Activated CD4-positive, alpha-beta T cell treated with anti-CD3 and anti-CD28 coated beads, Interleukin-2, amount 50 U/mL, for 1 hour (primary cell): ENCODE data around the gene TRAM2.

Experiments
- DNase-seq: peaks from one replicate; pipeline ENCODE4 v3.0.0-alpha.2; 2020

TRAM2 gene

DNA sequence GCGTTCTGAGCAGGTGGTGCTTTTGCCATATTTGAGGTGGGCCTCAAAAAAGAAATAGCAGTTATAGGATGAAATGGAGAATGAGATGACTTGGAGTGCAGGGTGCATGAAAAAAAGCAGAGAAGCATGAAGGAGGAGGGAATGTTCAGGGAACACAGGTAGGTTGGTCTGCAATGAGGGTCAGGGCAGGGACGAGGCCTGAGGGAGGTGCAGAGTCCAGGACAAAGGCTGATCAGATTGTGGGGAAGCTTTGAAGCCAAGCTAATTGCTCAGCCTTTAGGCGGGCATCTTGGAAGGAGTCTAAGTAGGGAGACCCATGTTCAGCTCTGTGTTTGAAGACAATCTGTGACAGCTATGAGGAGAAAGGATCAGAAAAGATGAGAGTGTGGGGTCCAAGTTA is 12.0 kb downstream of the TRAM2 start:
- DNase-seq = no peak

DNA sequence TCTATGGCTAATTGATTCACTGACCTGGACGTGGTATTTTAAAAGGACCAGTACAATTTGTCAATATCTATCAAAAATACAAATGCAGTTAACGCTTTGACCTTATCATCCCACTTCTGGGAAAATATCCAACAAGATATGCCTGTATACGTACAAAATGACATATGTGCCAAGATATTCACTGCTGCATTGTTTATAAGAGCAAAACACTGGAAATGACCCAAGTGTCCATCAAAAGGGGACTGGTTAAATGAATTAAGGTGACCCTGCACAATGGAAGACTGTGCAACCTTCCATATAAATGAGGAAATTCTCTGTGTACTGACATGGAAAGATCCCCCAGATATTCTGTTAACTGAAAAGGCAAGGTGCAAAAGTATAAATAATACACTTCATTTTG is 13.9 kb downstream of the TRAM2 start:
- no peak for DNase-seq

DNA sequence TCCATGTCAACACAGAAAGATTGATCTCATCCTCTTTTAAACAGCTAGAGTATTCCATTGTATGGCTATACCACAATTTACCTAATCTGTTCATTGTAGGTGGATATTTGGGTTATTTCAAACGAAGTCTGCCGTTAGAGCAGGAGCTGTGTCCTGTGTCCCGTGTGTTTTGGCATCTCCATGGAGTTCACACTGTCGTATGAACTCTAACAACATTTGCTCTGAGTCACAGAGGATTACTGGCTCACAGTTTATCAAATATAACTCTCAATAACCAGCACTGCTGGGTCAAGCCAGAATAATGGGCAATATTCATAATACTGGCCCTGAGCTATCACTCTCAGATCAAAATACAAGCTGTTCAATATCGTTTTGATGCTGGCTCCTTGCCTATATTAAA is 16.4 kb downstream of the TRAM2 start:
- no peak for DNase-seq

DNA sequence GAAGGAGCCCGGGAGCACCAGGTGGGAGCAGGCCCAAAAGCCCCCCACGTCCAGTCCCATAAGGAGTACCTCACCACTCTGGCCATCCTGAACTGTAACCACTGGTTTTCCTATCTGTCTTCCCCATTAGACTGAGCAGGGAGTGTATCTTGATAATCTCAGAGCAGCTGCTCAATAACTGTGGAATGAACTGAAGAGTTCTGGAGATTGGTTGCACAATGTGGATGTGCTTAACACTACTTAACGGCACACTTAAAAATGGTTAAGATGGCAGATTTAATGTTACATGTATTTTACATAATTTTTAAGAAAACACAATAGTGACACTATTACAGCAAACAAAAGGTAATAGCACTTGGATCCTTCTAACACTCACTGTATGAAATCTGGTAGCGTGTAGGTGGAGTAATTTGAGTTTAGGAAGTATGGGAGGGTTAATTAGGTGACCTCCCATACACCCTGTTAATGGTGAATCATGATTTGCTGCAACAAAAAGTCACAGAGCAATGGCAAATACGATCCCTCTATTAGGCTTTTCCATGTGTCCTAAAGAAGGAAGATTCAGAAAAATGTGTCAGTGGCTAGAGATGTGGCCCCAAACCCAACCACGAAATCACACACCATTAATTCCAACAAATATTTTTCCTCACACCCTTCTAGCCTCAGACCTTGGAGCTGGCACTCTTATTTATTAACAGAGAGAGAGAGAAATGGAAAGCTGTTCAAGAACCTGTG is 18.4 kb downstream of the TRAM2 start:
- DNase-seq = no peak

DNA sequence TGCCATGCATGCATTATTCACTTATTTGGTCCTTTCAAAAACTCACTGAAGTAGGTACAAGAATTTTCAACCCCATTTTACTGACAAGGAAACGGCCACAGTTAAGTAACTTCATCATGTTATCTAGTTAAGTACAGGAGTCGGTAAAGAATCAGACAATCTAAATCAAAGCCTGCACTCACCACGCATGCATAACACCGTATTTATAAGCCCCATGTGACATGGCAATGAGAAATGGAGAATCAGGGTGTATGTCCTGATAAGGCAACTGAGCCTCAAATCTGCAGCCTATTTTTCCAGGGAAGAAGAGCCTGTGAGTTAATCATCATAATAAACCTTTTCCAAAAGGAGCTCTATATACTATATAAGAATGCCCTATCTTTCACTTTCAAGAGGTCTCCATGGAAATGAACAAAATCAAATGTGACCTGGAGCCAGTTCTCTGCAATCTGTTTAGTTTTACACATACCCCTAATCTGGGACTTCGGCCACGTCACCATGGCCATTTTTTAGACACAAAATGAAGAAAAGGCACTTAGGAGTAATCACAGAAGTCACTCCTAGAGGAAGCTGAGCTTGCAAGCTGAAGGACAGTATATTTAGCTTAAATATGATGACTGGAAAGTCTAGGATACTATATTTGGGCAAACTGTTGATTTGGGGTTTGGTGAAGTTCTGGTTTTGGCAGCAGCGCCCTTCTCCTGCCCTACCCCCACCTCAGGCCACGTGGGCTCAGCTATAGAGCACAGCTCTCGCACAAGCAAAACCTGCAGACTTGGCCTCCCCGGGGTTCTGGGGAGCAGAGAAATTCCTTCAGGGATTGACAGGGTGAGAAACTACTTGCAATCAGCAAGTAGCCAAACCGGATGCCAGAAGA is 19.2 kb downstream of the TRAM2 start:
- DNase-seq = no peak

DNA sequence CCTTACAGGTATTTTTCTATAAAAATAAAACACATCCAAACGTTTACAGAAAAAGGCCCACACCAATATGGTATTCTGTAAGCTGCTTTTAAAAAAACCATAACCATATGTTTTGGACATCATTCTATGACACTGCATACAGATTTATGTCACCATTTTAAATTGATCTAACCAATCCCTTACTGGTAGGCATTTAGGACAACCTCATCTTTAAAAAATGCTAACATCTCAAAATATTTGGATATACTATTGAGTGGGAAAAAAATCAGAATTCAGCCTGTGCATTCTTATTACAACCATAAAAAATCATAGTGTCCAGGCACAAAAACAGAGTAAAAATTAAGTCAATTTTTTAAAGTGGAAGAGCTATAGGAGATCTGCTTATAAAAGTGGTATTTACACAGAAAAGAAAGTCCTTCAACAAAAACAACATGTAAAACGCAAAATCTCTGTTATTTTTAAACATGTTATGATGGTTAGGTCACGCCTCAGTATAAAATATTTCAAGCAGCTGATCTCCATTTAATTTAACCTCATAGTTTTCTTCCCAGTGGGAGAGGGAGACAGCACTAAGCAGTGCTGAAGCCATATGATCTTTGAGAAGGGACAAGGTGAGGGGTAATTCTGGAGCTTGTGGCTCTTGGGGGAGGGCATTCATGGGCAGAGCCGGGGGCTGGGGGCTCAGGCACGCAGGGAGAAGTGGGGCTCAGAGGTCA is 21.2 kb downstream of the TRAM2 start:
- no peak for DNase-seq

DNA sequence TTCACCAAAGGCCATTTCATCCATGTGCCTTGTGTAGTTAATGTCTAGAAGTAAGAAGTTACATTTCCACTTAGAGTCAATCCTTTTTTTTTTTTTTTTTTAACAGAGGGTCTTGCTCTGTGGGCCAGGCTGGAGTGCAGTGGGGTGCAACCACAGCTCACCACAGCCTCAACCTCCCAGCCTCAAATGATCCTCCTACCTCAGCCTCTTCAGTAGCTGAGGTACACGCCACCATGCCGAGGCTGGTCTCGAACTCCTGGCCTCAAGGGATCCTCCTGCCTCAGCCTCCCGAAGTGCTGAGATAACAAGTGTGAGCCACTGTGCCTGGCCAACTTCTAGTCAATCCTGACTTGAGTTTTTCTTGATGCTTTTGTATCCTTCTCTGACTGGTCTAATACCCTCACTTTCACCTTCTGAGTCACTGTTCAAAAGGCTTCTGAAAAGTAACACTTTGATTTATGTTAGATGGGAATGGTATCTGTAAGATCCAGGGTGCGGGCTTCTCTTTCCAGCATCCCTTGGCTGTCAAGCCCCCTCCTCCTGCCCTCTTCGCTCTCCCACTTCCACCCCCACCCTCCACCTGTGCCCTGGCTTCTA is 22.1 kb downstream of the TRAM2 start:
- DNase-seq = no peak

DNA sequence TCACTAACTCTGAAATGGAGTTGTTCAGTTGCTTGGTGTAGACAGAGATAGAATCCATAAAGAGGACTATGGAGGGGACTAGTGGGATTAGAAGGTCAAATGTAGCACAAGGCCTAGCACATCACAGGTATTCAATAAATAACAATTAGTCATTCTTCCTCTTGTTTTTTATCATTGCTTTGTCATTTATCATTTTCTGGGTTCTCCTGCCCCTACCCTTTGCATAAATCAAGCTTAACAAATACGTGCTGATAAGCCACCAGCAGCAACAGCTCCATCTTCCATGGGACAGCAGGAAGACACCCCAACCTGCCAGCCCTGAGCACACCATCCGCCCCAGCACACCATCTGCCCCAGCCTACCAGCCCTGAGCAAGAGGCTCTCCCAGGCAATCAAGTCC is 23.1 kb downstream of the TRAM2 start:
- no peak for DNase-seq

DNA sequence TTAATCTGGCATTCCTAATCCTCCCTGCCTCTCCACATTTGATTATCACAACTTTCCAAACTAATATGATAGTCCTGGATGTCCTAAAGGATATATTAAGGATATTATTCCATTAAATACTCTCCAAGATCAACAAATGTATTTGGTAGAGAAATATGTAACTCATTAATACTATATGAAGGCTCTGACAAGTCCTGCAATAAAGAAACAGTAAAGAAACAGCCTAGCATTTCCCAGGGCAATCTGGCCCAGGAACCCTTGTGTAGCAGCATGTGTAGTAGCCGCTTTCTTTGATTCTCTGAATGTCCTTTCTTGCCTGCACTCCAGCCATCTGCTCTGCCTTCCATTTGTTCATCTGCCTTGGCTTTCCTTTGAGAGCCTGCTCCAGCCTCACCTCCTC is 23.7 kb downstream of the TRAM2 start:
- DNase-seq = no peak

DNA sequence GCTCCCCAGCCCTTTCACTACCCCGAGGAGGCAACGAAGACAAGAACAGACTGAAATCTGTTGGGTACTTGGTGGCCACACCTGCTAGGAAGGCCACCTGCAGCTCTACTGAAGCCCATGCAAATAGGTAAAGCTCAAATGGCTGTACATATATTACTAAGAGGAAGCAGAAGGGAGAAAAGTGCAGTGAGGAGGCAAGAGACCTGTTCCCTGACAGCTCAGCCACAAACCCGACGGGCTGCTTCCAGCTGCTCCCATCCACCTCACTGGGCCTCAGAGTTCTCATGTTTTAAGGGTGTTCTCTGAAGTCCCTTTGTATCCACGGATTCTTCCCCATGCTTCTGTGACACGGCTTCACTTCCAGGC is 24.6 kb downstream of the TRAM2 start:
- DNase-seq = no peak

DNA sequence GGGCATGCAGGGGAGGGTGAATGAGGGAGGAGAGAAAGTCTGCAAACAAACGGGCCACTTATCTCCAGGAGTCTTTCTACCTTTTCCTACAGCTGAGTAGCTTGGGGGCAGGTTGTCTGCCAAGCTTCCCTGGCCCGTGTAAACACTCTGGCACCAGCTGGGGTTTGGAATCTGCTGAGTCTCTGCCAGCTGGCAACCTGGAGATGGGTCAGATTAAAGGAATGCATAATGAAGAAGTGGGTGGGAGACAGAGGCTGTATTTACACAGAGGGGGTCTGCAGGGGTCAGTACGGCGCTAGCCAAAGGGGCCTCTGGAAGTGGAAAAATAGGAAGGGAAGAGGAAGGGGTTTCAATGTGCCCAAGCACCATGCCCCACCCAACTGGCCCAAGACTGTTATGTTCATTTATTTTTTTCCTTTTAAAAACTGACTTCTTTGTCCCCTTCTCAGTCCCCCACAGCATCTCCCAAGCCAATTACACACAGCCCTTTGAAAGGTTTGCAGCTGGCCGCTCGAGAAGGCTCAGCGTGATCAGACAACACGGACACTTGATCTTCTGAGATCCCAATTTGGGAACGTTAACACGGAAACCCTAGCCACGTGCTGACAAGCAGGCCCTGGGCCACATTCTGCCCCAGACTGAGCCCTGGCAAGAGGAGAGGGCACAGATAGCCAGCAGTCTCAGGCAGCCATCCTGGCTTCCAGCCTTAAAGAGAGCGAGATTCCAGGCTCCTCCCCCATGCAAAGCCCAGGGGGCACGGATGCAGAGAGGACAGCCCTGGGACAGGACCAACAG is 25.2 kb downstream of the TRAM2 start:
- no peak for DNase-seq

DNA sequence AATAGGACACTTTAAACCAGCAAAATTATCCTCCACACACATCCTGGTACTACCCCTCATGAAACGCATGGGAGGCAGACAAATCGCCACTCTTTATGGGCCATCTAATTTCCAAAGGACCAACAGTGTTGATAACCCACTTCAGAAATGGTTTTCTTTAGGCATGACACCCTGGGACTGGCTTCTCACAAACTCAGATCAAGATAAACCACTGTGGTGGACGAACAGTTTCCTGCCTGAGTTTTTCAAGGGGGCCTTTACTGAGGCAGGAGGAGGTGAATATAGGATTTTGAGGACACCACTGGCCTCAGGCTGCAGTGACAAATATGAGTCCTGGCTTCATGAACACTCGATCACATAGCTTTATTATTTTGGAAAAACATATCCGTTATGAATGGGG is 26.0 kb downstream of the TRAM2 start:
- DNase-seq = no peak

DNA sequence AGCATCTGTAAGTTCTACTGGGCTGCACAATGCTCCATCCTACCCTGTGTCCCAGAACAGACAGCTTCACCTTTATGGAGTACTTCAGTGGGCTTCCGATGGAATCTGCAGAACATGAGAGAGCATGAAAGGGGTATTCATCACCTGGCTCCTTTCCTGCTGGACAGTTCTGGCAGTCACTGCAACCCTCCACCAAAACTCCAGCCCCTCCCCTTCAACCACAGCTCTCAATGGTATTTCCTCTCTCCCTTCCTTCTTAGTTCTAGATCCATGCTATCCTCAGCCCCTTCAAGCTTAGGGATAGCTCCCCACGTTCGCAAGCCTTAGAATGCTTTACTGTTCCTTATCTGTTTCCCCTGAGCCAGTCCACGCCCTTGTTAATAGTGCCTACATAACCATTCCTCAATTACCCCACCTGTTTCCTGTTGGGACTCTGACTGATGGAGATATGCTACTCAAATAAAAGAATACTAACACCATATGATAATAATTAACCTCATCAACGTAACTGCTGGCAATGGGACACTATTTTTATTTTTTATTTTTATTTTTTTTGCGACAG is 26.8 kb downstream of the TRAM2 start:
- no peak for DNase-seq

DNA sequence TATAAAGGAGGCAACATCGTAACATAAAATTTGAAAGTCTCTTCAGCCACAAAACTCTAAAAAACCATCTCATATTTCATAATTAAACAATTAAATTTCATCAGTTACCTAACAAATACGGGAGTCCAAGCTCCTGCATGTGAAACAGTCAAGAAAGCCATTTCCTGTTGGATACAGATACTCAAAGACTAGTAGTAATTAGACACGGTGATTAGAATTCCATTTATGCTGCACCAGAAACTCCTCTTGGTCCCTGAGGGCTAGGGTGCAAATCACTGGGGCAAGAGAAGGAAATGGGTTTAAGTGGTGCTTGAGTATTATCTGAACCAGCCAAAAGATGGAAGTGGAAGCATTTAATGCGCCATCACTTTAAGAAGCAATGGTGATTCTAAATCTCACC is 27.4 kb downstream of the TRAM2 start:
- DNase-seq = no peak

DNA sequence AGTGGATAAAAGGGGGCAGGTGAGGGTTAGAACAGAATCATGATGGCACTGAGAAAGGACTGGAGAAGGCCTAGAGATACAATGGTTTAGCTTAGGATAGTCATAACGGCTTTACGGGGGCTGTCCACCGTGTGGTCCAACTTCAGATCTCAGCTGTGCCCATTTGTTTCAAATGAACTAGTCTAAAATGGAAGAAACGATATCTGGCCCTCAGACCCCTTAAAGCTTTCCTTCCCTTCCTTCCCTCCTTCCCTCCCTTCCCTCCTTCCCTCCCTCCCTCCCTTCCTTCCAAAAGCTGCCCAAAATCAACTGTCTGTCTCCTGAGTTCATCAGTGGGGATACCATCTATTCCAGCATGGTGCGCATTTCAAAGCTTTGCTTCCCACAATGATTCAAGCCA is 27.9 kb downstream of the TRAM2 start:
- DNase-seq = no peak

DNA sequence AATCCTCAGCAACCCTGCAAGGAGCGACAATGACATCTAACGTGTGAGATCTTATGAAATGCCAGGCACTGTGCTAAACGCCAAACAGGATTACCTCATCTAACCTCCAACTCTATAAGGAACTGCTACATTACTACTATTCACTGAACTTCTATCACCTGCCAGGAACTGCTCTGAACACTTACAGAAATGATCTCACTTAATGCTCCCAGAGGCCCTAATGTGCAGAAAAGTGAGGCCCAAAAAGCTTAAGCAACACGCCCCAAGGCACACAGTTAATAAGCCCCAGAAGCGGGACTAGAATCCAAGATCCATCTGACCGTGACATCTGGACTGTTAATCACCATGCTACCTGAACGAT is 28.5 kb downstream of the TRAM2 start:
- no peak for DNase-seq

DNA sequence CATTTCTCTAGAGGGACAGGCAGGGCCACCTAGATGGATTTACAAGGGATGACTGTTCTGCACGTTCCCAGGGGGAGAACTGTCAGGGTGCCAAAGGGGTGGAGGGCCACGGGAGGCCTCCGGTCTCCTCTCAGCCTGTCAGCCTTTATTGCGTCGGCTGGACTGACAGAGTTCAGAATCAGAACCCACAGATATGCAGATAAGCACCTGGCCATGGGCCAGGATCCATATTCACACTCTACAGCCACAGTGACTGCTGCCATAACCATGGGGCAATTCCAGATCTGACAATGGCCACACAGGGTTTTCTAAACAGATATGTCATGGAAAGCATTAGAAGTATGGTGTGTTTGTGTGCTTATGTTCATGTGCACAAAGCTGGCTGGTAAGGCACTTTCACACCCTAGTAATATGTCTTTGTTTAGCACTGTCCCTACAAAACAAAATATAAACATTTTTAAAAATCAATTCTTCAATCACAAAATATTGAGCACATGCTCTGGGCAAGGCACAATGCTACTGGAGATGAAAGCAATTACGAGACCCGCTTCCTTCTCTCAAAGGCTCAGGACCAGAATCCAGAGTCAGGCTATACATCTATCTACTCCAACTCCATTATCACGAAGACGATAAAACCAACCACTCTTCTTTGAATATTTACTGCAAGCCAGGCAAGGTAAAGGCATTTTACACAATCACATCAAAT is 29.1 kb downstream of the TRAM2 start:
- DNase-seq = no peak

DNA sequence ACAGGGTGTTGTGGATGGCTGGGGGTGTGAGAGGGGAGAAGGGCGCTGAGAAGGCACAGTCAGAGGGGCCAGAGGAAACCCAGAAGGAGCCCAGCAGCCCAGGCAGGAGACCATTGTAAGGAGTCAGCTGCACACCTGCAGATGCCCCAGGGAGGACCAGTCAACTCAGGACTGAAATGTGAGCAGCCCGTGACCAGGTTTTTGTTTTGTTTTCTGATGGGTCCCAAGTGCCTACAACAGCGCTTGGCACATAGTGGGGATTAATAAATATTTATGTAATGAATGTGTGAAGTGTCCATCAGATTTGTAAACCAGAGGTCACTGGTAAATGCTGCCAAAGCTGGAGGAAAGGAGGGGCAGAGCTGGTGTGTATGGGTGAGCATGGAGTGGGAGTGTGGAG is 30.2 kb downstream of the TRAM2 start:
- no peak for DNase-seq

DNA sequence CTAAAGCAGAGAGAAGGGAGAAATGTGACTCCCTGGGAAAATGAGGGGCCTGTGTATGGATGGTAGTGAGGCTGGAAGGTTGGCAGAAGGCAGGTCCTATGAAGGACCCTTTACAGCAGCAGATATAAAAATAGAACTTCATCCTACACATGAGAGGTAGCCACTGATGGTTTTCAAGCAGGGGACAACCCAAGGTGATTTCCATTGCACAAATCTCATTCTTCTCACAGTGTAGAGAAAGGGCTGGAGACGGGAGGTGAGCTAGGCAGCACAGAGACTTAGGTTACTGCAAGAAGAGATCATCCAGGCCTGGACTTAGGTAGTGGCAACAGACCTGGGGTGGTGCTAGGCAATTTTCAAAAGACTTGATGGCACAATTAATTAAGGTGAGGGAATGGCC is 30.7 kb downstream of the TRAM2 start:
- DNase-seq = no peak

DNA sequence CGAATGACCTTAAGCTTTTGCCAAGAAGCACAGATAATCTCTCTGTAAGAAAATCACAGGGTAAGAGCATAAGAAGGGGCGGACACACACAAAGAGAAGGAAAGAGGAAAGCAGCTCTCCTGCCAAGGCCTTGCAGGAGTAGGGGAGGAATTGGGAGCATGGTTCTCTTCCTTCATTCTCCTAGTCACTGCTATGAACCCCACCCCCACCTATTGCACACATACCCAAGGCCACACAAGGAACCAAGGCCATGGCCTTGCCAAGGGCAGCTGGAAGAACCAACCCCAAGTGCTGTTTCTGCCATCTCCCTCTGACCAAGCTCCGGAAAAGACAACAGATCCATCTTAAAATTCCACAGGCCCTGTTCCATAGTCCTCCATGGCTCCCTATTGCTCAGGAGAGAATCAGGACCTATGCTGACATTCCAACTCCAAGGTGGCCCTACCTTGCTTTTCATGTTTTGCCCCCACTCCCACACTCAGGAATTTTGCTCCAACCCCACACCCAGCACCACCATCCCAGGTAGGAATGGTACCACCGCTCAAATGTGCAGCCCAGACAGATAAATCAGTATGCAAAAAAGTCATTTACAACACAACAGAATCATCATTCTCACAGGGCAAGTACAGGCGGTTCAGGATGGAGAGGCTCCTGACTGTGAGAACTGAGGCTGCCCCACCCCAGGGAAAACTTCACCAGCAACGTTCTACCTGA is 31.3 kb downstream of the TRAM2 start:
- DNase-seq = no peak
